ENCODE data around the gene PARP3. TPM values are rescaled to one million over a fixed set of nuclear protein-coding genes. Genes with fewer than 3 reads are reported as not detected.

Gene PARP3
- total RNA-seq, 1 donor from 2014 or later: 14.3 TPM

GRCh38 chr3:51974963-51975851 lies 33.0 kb downstream of the PARP3 start, which contains the start of gene ABHD14A:
Gene ABHD14A, plus strand, starts transcription at chr3:51975064. Its CDS starts 72 bp downstream, at chr3:51975136.
- Histone ChIP-seq H3K4me3 (peak within 1 kb of the TSS; percentile 87), H3K27me3 (ENCODE audit: low read depth) (no peaks in the 10 kb centered on the region), H3K4me1 (peaks cover 54% of the 10 kb centered on the region), H3K36me3 (no peaks in the 10 kb centered on the region), H3K27ac (replicated peaks) (peak within 1 kb of the TSS; percentile 99), H3K9me3 (replicated peaks) (no peaks in the 10 kb centered on the region)
- DNase-seq: peak; percentile 74
- intact Hi-C loops (cut with micrococcal nuclease): no loop called here
- TF ChIP-seq CTCF (IDR thresholded peaks at IDR 0.05; ENCODE audit: borderline replicate concordance): peak; percentile 7

- Histone ChIP-seq H3K27ac (replicated peaks) (peak overlapping the region; percentile 99), H3K27me3 (ENCODE audit: low read depth) (no peaks in the 10 kb centered on the region), H3K36me3 (no peaks in the 10 kb centered on the region), H3K9me3 (replicated peaks) (no peaks in the 10 kb centered on the region), H3K4me1 (peaks cover 49% of the 10 kb centered on the region), H3K4me3 (peak overlapping the region; percentile 87)
- no peak for TF ChIP-seq CTCF (IDR thresholded peaks at IDR 0.05; ENCODE audit: borderline replicate concordance)
- intact Hi-C loops (cut with micrococcal nuclease): no loop called here
- DNase-seq: peak; percentile 70
Measured at GRCh38 chr3:51975852-51976549, 33.8 kb downstream of the PARP3 start.

- Histone ChIP-seq H3K36me3 (no peaks in the 10 kb centered on the region), H3K27ac (replicated peaks) (no peak overlapping the region), H3K27me3 (ENCODE audit: low read depth) (no peaks in the 10 kb centered on the region), H3K4me3 (no peak overlapping the region), H3K9me3 (replicated peaks) (no peaks in the 10 kb centered on the region), H3K4me1 (peaks cover 55% of the 10 kb centered on the region)
- TF ChIP-seq CTCF (IDR thresholded peaks at IDR 0.05; ENCODE audit: borderline replicate concordance): no peak
- intact Hi-C loops (cut with micrococcal nuclease): no loop called here
- no peak for DNase-seq
Measured at GRCh38 chr3:51977446-51978142, 35.4 kb downstream of the PARP3 start.

GRCh38 chr3:51978143-51978502 lies 36.0 kb downstream of the PARP3 start:
- H3K27me3 ChIP-seq (ENCODE audit: low read depth): no peaks in the 10 kb centered on the region
- H3K4me1 ChIP-seq: peaks cover 56% of the 10 kb centered on the region
- no peak overlapping the region for H3K4me3 ChIP-seq
- TF ChIP-seq CTCF (IDR thresholded peaks at IDR 0.05; ENCODE audit: borderline replicate concordance): no peak
- intact Hi-C loops (cut with micrococcal nuclease): no loop called here
- H3K9me3 ChIP-seq (replicated peaks): no peaks in the 10 kb centered on the region
- H3K36me3 ChIP-seq: no peaks in the 10 kb centered on the region
- H3K27ac ChIP-seq (replicated peaks): no peak overlapping the region
- DNase-seq: no peak

GRCh38 chr3:51980253-51980652 lies 38.1 kb downstream of the PARP3 start:
- no peak for DNase-seq
- Histone ChIP-seq H3K27me3 (ENCODE audit: low read depth) (no peaks in the 10 kb centered on the region), H3K9me3 (replicated peaks) (no peaks in the 10 kb centered on the region), H3K4me1 (peaks cover 49% of the 10 kb centered on the region), H3K4me3 (no peak overlapping the region), H3K27ac (replicated peaks) (no peak overlapping the region), H3K36me3 (no peaks in the 10 kb centered on the region)
- TF ChIP-seq CTCF (IDR thresholded peaks at IDR 0.05; ENCODE audit: borderline replicate concordance): no peak
- intact Hi-C loops (cut with micrococcal nuclease): no loop called here
